ENCODE data around the gene TNFRSF13B. TPM values are rescaled to one million over a fixed set of nuclear protein-coding genes. Genes with fewer than 3 reads are reported as not detected.
"Not testable (repeated sequence)": the region's sequence is repeated elsewhere in the genome, so short reads cannot be mapped to it uniquely, and the experiment has no call there.

Gene TNFRSF13B
- total RNA-seq, 6 experiments from 2014 or later = not detected

GRCh38 chr17:17011043-17011907 is 39.4 kb upstream of the TNFRSF13B start:
- H3K4me1 Mint-ChIP-seq (ENCODE audit: low read depth) = peaks cover 21% of the 10 kb centered on the region
- H3K27me3 Mint-ChIP-seq (ENCODE audit: insufficient read depth); H3K27ac Mint-ChIP-seq; H3K9me3 Mint-ChIP-seq; H3K4me3 Mint-ChIP-seq; H3K36me3 Mint-ChIP-seq (ENCODE audit: low read depth): not testable (repeated sequence)
- DNase-seq = peak; percentile 93

DNA sequence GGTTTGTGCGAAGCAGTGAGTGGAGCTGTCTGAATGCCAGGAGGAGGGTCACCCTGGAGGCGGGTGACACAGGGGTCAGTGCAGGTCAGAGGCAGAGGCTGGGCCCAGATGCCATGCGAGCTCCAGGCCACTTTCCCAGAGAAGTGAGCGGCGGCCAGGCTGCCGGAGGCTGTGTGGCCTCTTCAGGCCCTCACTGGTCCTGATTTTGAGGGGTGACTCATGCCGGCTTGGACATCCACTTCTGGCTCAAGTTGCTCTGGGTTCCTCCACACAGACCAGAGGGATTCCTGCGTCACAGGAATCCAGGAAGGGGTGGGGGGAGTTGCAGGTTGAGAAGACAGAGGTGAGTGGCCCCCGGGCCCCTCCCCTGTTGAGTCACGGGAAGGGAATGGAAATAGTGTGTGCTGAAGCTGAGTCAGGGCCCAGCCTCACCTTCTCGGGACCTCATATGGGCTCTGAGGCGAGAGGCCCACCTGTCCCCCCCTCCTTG is 38.7 kb upstream of the TNFRSF13B start:
- H3K27ac Mint-ChIP-seq; H3K4me3 Mint-ChIP-seq; H3K27me3 Mint-ChIP-seq (ENCODE audit: insufficient read depth); H3K36me3 Mint-ChIP-seq (ENCODE audit: low read depth); H3K9me3 Mint-ChIP-seq: not testable (repeated sequence)
- peaks cover 21% of the 10 kb centered on the region for H3K4me1 Mint-ChIP-seq (ENCODE audit: low read depth)
- peak; percentile 73 for DNase-seq

GRCh38 chr17:17009972-17010371 is 38.1 kb upstream of the TNFRSF13B start:
- peak; percentile 20 for DNase-seq
- H3K27ac Mint-ChIP-seq = peak overlapping the region; percentile 65
- H3K27me3 Mint-ChIP-seq (ENCODE audit: insufficient read depth); H3K36me3 Mint-ChIP-seq (ENCODE audit: low read depth); H3K9me3 Mint-ChIP-seq: not testable (repeated sequence)
- peaks cover 21% of the 10 kb centered on the region for H3K4me1 Mint-ChIP-seq (ENCODE audit: low read depth)
- TF ChIP-seq, protein P1, sequence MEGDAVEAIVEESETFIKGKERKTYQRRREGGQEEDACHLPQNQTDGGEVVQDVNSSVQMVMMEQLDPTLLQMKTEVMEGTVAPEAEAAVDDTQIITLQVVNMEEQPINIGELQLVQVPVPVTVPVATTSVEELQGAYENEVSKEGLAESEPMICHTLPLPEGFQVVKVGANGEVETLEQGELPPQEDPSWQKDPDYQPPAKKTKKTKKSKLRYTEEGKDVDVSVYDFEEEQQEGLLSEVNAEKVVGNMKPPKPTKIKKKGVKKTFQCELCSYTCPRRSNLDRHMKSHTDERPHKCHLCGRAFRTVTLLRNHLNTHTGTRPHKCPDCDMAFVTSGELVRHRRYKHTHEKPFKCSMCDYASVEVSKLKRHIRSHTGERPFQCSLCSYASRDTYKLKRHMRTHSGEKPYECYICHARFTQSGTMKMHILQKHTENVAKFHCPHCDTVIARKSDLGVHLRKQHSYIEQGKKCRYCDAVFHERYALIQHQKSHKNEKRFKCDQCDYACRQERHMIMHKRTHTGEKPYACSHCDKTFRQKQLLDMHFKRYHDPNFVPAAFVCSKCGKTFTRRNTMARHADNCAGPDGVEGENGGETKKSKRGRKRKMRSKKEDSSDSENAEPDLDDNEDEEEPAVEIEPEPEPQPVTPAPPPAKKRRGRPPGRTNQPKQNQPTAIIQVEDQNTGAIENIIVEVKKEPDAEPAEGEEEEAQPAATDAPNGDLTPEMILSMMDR (IDR thresholded peaks at IDR 0.05) = peak; percentile 43; the same call in 1 of the 2 replicates
- H3K4me3 Mint-ChIP-seq = peak overlapping the region; percentile 26

DNA sequence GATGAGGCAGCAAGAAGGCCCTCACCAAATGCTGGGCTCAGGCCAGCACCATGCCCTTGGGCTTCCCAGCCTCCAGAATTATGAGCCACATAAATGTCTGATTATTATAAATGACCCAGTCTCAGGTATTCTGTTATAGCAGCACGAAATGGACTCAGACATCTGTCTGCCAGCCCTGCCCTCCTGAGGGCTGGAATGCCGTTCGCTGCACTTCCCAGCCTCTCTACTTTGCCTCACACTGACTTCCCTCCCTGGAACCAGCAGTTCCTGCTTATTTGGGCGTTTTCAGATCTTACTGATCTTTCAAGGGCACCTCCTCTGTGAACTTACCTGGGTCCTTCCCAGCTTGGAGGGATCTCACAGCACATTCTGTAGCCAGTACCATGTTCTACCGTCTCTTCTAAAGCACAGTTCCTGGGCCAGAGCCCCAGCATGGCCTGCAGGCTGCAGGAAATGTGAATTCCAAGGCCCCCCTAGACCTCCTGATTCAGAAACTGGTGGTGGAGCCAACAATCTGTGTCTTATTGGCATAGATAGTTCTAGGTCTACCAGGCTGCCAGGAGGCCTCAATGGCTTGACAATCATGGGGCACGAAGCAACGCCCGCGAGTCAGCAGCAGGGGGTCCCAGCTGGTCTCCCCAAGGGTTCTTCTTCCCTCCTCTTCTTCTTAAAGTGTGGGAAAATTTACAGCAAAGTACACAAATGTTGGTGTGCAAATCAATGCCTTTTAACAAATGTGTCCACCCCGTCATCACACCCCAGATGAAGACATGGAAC is 36.9 kb upstream of the TNFRSF13B start:
- not testable (repeated sequence) for DNase-seq, H3K9me3 Mint-ChIP-seq
- peaks cover 15% of the 10 kb centered on the region for H3K4me1 Mint-ChIP-seq (ENCODE audit: low read depth)

GRCh38 chr17:17007891-17008290 is 36.0 kb upstream of the TNFRSF13B start:
- H3K9me3 Mint-ChIP-seq; H3K4me3 Mint-ChIP-seq; DNase-seq; H3K27me3 Mint-ChIP-seq (ENCODE audit: insufficient read depth); H3K27ac Mint-ChIP-seq; H3K36me3 Mint-ChIP-seq (ENCODE audit: low read depth): not testable (repeated sequence)
- H3K4me1 Mint-ChIP-seq (ENCODE audit: low read depth) = peaks cover 15% of the 10 kb centered on the region

More for the DNA sequence above, 36.9 kb upstream of the TNFRSF13B start:
- H3K27ac Mint-ChIP-seq = peak overlapping the region; percentile 24; the same call in 1 of the 2 replicates
- not testable (repeated sequence) for H3K27me3 Mint-ChIP-seq (ENCODE audit: insufficient read depth); H3K36me3 Mint-ChIP-seq (ENCODE audit: low read depth); H3K4me3 Mint-ChIP-seq

DNA sequence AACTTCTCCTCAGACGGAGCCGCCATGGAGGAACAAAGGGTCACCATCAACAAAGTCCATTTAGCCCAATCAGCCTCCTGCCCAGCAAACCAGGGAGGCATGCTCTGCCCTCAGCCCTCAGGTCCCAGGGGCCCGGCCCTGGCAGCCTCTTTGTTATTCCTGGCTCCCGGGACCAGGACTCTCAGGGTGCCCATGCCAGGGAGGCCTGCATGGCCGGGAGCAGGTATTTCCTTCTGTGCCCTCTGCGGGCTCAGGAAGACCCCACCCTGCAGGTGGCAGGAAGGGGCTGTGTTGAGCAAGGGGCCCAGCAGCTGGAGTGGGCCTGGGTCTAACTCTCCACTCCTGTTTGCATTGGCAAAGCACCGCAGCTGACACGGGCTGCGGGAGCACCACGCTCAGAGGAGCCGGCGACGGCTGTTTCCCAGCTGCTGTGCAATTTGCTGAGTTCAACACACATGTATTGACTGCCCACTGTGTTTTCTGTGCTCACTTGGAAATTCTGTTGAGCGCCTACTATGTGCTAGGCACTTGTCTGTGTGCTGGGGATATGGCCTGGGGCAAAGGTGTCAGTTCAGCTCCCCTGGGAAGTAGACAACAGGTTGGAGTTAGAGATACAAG is 33.2 kb upstream of the TNFRSF13B start:
- not testable (repeated sequence) for H3K4me3 Mint-ChIP-seq; DNase-seq; H3K36me3 Mint-ChIP-seq (ENCODE audit: low read depth); H3K9me3 Mint-ChIP-seq; H3K27me3 Mint-ChIP-seq (ENCODE audit: insufficient read depth); H3K27ac Mint-ChIP-seq
- H3K4me1 Mint-ChIP-seq (ENCODE audit: low read depth) = peaks cover 15% of the 10 kb centered on the region

GRCh38 chr17:17004251-17004996 is 32.5 kb upstream of the TNFRSF13B start:
- H3K4me3 Mint-ChIP-seq = no peak overlapping the region
- peaks cover 3% of the 10 kb centered on the region; the same call in 1 of the 2 replicates for H3K27me3 Mint-ChIP-seq (ENCODE audit: insufficient read depth)
- DNase-seq = no peak
- no peaks in the 10 kb centered on the region for H3K36me3 Mint-ChIP-seq (ENCODE audit: low read depth)
- H3K9me3 Mint-ChIP-seq = no peaks in the 10 kb centered on the region
- H3K27ac Mint-ChIP-seq = no peak overlapping the region
- TF ChIP-seq, protein P1 (IDR thresholded peaks at IDR 0.05) = no peak
- peaks cover 8% of the 10 kb centered on the region for H3K4me1 Mint-ChIP-seq (ENCODE audit: low read depth)

DNA sequence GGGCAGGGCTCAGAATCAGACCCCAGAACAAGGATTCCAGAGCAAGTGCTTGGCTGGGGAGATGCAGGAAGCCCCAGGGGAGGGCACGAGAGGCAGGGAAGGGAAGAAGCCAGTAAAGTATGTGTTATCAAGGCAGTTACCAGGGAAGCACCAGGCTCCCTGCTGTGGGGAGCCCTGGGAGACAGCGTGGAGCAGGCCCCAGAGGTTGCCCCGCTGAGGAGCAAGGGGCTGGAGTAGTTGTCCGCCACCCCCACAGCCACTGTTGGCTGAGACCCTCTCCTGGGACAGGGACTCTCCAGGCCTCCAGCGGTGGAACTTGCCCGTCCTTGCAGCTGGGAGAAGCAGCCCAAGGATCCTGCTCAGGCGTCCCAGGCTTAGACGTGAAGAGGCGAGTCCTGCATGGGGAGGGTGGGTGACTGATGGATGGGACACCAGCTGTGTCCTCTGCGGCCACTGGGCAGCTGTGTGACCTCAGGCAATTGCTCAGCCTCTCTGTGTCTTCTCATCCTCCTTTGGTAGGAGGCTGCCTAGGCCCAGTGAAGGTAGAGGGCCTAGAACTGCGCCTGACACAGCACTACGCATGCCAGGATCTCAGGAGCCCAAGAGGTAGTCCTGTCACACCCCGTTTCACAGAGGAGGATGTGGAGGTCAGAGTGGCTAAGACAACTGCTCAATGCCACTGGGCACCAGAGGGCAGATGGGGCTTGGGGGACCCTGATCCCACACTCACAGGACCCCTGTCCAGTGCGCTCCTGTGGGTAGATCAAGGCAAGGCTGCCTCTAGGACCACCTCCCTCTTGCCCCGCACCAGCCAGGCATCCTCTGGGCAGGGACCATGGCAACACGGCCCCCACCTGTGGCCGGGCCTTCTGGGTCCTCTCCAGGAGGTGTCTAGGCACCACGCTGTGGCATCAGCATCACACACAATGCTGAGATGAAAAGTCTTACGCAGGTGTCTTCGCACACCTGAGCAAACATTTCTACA is 31.1 kb upstream of the TNFRSF13B start:
- not testable (repeated sequence) for H3K4me1 Mint-ChIP-seq (ENCODE audit: low read depth); H3K4me3 Mint-ChIP-seq; DNase-seq; H3K36me3 Mint-ChIP-seq (ENCODE audit: low read depth); H3K27ac Mint-ChIP-seq; H3K9me3 Mint-ChIP-seq; H3K27me3 Mint-ChIP-seq (ENCODE audit: insufficient read depth)

Data from HFFc6 (cell line).